GF-D8 (cell line): ENCODE results near the gene PSEN2.

Experiments
- DNase-seq: peaks from one replicate; lab custom pipeline; 2025; lab: John Stamatoyannopoulos, UW

Gene PSEN2

DNA sequence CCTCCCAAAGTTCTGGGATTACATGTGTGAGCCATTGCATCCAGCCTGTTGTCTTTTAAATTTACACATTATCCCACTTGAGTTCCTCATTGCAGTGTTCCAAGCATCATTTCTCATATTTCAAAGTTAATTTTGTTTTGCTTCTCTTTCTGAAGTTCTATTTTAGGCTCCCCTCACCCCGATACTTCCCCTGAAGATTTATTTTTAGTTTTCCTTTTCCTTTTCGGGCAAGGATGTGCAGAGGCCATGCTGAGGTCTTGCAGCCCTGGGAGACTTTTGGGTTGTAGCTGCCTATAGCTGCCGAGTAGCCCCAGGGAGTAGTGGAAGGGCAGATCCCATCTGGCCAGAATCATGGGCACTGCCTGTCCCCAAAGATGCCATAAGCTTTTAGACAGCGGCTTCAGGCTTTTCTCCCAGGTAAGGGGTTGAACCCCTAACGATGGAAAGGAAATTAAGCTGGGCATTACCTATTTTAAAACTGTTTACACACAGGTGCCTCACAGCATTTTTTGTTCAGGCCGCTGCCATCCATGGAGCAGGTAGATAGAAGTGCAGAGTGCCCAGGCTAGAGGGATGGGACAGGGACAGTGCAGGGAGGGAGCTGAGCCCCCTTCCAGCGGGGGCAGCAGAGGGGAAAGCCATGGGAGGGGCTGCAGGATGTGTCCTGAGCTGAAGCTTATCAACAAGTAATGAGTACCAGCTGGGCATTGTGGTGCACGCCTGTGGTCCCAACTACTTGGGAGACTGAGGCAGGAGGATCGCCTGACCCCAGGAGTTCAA lies 15.9 kb downstream of the PSEN2 start:
- DNase-seq: no peak

DNA sequence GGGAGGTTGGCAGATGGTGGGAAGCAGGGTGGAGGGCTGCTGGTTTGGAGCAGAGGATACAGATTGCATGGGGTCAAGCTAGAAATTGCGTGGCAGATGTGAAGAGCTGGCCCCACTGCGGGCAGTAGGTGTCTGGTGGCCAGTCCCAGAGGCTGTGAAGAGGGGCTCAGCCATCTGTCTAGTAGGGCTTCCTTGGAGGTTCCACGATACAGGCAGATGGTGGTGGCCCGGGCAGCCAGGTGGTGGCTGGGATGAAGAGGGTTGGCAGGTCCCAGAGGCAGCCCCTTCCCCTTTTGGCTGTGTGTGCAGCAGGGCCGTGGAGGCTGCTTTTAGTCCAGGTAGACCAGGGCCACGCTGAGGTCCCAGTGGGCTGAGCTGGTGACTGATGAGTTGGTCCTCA lies 16.6 kb downstream of the PSEN2 start:
- DNase-seq: no peak

DNA sequence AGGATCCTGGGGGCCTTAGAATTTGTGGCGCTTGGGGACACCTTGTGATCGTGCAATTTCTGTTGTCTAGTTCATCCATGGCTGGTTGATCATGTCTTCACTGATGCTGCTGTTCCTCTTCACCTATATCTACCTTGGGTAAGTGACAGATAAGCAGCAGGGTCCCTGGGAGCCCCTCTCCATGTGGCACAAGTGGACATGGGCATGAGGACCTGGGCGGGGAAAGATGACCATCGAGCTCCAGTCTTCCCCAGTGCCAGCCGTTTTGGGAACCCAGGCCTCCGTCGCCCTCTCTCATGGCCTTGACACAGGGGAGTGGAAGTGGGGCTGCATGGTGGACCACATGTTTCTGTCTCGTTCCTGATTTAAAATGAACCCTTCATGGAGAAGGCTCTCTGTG lies 17.6 kb downstream of the PSEN2 start:
- DNase-seq: no peak

DNA sequence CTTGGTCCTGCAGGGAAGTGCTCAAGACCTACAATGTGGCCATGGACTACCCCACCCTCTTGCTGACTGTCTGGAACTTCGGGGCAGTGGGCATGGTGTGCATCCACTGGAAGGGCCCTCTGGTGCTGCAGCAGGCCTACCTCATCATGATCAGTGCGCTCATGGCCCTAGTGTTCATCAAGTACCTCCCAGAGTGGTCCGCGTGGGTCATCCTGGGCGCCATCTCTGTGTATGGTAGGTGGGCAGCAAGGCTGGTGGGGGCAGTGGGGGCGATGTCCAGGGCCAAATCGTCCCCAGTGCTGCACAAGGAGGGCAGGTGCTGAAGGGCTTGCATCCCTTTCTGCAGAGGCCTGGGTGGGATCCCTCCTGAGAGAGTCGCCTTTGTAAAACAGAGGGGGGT lies 18.4 kb downstream of the PSEN2 start:
- DNase-seq: no peak

DNA sequence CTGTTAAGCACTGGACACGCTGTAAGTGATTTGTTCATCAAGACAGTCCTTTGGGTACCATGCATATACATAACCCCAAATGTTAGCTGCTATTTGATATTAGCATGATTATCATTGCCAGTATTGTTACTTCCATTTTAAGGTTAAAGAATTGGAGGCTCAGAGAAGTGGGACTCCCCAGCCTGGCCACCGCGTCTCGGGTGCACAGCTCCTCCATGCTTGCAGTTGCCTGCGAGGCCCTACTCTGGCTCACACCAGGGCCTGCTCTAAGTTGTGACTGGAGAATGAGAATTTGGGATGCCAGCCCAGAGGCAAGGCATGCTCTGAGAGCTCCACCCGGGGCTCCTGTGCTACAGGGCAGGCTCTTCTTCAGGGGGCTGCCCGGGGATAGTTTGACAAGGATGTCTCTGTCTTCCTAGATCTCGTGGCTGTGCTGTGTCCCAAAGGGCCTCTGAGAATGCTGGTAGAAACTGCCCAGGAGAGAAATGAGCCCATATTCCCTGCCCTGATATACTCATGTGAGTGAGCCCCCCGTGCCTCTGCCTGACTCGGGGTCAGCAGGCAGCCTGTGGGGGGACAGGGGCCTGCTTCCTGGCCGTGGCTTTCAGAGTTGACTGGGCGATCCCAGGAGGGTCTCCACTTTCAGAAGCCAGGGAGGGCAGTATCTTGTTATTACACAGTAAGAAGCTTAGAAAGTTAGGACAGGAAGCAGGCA lies 19.4 kb downstream of the PSEN2 start:
- DNase-seq: no peak

DNA sequence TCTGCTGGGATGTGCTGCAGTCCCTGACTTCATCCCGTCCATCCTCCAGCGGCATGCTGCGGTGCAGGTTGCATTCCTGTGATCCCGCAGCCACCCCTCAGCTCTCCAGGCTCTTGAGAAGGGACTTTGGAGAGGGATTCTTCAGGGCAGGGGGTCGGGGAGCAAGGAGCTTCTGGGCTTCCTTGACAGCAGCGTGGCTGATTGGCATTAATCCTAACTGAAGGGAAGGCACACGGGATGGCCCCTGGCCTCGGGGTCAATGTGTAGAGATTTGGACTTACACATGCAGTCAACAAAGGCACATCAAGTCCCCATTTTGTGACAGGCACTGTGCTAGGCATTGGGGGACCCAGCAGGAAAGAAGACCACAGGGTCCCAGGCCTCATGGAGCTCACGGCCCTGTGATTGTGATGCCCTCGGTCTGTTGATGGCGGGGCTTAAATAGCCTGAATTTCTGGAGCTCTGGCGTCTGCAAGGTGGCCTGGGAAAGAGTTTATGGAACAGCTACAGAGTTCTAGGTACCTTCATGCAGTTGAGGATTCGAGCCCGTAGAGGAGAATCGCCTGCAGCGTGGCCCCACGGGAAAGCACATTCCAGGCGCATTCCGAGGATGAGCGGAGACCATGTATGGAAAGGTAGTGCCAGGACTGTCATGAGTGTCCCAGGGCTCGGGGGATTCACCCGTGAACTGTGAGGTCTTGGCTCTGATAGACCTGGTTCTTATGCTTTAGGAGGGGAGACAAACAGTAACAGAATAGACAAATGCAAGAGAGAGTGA lies 20.1 kb downstream of the PSEN2 start:
- no peak for DNase-seq

DNA sequence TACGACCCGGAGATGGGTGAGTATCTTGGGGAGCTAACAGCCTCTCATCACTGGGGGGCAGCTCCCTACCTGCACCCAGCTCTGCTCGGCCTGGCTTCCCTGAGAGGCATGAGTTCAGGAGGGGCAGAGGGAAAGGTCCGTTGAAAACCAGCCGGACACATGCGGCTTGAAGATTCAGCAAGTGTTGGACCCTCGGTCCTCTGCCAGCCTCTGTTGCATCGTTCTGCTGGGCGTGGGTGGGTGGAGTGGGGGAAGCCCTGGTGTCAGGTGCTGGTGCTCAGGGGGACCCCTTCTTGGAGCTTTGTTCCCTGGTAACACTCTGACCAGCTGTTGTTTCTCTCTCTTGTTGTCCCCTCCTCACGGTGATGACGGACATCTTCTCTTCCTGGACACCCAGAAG lies 20.9 kb downstream of the PSEN2 start:
- no peak for DNase-seq

DNA sequence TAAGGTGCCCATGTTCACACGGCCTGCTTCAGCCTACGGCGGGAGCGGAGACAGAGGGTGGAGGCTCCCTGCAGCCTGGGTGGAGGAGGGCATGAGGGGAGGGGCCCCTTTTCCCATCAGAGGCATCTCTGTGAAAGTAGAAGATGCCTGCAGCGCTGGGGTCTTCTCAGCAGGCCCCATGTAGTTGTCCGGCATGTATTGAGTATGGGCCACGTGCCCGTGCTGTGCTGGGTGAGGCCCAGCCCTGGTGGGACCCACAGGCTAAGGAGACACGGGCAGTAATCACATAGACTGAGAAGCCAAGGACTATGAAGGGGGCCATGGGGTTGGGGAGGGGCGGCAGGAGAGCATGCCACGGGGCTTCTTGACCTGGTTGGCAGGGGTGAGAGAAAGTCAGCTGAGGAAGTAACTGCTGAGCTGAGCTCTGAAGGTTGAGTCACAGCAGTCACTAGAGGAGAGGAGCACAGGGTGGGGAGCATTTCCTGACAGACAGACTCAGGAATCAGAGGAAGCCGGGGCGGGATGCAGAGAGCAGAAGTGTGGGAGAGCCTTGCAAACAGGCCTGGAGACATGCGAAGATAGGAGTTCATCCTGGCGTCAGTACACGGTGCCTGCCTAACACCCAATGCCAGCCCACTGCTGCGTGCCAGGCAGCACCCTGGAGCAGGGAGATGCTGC lies 21.6 kb downstream of the PSEN2 start:
- no peak for DNase-seq

DNA sequence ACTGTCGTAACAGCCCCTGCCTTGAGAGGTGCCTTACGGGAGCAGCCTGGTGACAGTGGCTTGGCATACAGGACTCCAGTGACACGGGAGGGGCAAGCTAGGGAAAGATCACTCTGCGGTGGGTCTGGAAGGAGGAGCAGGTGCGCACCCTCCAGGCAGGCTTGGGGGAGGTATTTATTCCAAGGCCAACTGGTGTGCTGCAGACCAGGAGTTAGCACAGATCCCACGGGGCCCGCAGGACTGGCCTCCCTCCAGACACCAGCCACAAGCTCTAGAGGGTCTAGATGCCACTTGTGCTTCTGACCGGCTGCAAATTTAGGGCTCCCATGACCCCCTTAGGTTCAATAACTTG lies 22.1 kb downstream of the PSEN2 start:
- DNase-seq: no peak

DNA sequence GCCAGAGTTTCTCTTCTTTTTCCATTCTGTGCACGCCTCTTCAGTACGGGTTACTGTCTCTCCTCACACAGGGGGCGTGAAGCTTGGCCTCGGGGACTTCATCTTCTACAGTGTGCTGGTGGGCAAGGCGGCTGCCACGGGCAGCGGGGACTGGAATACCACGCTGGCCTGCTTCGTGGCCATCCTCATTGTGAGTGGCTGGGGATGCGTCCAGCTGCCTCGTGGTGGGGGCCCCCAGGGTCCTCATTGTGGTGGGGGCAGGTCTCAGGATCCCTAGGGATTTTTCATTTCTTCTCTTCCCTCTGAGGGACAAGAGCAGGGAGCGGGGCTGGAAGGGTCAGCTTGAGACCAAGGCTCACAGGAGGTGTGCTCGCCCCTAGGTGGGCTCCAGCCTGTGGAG lies 23.5 kb downstream of the PSEN2 start:
- no peak for DNase-seq

DNA sequence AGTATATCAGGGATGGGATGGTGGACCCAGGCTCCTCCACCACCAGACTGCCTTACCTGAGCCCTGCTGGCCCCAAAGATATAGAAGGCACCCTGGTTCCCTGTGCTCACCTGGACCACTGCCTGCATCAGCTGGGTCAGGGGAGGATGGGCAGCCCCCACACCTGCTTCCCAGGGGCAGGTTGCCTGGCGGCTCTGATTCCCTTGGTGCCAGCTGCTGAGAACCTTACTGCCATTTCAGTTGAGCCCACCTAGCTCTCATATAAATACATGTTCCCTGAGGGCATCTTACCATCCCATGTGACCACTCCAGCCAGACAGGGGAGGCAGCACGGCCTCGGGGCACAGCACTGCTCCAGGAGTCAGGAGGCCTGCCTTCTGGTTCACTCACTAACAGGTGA lies 24.4 kb downstream of the PSEN2 start:
- DNase-seq: no peak

DNA sequence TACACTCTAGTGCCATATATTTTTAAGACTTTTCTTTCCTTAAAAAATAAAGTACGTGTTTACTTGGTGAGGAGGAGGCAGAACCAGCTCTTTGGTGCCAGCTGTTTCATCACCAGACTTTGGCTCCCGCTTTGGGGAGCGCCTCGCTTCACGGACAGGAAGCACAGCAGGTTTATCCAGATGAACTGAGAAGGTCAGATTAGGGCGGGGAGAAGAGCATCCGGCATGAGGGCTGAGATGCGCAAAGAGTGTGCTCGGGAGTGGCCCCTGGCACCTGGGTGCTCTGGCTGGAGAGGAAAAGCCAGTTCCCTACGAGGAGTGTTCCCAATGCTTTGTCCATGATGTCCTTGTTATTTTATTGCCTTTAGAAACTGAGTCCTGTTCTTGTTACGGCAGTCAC lies 25.2 kb downstream of the PSEN2 start:
- DNase-seq: no peak

DNA sequence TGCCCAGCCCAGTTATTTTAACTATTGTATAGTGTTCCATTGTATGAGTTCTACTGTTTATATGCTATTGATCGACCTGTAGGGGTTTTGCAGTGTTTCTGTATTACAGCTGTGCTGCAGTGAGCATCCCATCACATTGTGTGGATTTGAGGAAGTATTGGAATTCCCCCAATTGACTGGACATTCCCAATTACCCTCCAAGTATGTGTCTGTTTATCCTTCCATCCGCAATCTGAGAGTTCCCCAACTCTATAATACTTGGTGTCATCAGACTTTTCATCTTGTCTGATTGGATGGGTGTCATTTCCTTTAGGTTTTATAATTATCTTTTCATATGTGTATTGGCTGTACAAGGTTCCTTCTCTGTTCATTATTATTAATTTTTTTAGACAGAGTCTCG lies 27.8 kb downstream of the PSEN2 start:
- DNase-seq: no peak

DNA sequence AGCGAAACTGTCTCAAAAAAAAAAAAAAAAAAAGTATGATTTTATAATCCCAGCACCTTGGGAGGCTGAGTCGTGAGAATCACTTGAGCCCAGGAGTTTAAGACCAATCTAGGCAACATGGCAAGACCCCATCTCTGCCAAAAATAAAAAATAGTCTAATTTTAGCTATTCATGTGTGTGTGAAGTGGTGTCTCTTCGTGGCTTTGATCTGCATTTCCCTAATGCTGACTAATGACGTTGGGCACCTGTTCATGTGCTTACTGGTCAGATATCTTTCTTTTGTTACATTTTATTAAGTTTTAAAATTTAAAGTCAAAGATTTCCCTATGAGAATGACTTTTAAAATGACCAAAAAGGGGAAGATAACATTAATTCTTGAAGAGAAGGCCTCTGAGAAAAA lies 31.0 kb downstream of the PSEN2 start:
- no peak for DNase-seq

DNA sequence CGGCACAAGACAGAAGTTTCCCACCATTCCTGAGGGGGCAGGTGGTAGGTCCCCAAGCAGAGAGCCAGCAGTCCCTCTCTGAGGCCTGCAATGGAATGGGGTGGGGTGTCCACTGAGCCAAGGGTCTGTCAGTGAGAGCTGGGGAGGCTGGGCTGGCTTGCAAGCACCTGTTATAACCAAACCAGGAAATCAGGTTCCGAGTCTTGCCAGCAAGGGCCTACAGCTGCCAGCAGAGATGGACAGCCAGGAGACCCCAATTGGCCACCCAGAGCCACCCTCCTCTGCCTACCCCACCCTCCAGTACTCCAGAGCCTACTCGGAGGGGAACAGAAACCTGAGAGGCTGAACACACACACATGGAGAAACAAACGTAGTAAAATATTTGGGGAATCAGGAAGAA lies 32.2 kb downstream of the PSEN2 start:
- DNase-seq: no peak

DNA sequence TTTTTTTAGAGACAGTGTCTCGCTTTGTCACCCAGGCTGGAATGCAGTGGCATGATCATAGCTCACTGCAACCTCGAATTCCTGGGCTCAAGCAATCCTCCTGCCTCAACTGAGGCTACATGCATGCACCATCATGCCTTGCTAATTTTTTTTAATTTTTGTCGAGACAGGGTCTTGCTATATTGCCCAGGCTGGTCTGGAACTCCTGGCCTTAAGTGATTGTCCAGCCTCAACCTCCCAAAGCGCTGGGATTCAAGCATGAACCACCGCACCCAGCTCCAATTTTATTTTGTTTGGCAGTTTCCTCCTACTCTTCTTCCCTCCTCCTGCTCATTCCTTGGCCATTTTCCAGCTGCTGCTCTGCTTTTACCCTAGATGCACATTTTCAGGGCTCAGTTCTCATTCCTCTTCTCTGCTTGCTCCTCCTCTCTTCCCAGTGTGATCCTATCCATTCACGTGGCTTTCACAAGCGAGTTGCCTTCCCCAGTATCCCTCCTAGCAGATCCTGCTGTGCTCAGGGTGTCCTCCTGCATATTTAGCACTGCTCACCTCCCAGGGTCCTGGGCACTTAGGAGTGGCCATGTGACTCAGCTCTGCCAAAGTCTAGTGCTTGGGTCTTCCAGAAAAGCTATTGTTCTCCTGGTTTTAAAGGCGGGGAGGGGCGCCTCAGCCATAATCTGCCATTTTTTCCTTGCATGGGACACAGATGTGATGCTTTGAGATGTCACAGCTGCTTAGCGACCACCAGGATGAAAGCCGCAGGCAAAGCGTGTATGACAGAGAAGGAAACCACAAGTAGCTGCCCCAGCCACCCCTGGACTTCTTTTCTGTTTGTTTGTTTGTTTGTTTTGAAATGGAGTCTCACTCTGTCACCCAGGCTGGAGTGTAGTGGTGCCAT lies 33.7 kb downstream of the PSEN2 start:
- DNase-seq: no peak

DNA sequence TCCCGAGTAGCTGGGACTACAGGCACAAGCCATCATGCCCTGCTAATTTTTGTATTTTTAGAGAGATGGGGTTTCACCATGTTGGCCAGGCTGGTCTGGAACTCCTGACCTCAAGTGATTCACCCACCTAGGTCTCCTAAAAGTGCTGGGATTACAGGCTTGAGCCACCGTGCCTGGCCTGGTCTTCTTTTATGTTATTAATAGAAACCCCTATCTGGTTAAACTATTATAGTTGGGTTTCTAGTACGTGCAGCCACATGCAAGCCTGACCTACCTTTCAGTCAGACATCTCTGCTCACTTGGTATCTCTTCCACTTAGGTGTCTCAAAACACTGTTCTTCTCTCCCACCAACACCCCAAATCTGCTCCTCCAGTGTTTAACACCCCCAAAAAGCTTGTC lies 34.4 kb downstream of the PSEN2 start:
- DNase-seq: no peak

DNA sequence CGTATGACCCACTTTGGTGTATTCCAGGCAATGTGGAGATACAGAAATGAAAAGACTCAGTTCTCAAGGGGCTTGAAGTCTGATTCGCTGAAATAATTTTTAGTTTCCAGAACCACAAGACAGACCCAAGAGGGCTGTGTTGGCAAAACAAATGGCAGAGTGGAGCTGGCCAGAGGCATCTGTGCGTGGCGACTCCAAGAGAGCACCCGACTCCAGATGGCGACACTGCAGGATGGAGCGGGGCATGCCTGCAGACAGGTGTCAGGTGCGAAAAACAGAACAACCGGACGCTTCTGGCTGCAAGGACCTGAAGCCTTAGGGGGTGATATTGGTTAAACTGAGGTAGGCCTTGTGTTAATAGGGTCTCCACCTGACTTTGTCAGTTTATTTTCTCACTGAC lies 38.0 kb downstream of the PSEN2 start:
- no peak for DNase-seq

DNA sequence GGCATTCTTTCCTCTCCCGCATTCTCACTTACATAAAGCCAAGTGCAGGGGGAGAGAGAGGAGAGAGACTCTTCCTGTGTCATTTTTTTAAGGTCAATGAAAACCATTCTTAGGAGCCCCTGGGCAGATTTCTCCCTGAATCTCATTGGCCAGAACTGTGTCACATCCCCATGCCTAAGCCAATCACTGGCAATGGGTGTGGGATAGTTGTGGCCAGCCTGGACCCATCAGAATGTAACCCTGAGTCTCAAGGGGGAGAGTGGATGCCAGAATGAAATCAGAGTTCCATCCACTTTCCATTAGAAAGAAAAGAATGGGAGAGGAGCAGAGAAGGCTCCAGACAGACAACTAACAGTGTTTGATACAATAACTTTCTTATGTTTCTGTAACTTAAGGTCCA lies 38.5 kb downstream of the PSEN2 start:
- no peak for DNase-seq

DNA sequence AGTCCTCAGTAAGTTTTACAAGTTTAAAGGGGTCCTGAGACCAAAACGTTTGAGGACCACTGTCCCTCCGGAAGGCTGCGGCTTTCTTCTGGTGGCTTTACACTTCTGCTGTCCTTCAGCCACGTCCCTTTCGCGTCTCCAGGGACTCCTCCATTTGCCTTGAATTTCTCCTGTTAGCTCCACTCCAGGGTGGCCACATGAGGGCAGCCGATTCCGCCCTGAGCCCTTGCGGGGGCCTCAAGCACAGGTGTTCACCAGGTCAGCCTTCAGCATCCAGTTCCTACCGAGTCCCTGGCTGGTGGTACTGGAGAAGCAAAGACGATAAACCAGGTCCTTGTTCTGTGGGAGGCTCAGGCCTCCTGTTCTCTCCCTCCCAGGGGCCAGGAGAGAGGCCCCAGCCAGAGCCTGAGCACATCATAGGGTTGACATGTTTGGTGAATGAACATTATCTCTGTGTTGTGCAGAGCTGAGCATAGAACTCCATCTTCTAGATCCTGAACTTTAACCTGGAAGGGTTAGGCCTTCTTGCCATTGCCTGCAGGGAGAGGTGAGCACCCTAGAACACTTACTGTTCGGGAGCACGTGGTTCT lies 42.3 kb downstream of the PSEN2 start:
- DNase-seq: no peak

DNA sequence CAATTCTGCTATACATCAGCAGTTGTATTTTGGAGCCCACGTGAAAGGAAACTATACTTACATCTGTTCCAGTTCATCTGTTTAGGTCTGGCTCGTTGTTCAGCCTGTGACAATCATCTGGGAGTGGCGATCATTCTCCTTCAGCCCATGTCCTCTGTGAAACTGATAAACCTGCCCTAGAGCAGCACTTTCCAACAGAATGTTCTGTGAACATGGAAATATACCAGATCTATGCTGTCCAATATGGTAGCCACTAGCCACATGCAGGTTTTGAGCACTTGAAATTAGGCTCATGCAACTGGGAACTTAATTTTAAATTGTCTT lies 45.2 kb downstream of the PSEN2 start:
- DNase-seq: no peak
